ENCODE data around the gene FYB1. TPM values are rescaled to one million over a fixed set of nuclear protein-coding genes. Genes with fewer than 3 reads are reported as not detected.
"Not testable (repeated sequence)": the region's sequence is repeated elsewhere in the genome, so short reads cannot be mapped to it uniquely, and the experiment has no call there.

The FYB1 gene
- total RNA-seq, 1 donor = under 0.01 TPM

GRCh38 chr5:39235648-39236047 lies 16.3 kb upstream of the FYB1 start:
- Histone ChIP-seq H3K4me3 (ENCODE audit: insufficient read depth, low read length) (no peak overlapping the region), H3K4me1 (ENCODE audit: insufficient read depth, low read length) (peaks cover 5% of the 10 kb centered on the region), H3K27ac (ENCODE audit: low read depth, low read length) (no peak overlapping the region), H2AFZ (ENCODE audit: low read length) (no peak overlapping the region), H4K20me1 (ENCODE audit: insufficient read depth, low read length) (no peaks in the 10 kb centered on the region), H3K9me3 (ENCODE audit: low read depth, low read length) (no peaks in the 10 kb centered on the region), H3K36me3 (ENCODE audit: insufficient read depth, low read length) (no peaks in the 10 kb centered on the region), H3K4me2 (ENCODE audit: insufficient read depth, low read length) (no peak overlapping the region), H3K27me3 (ENCODE audit: insufficient read depth, low read length) (peaks cover 13% of the 10 kb centered on the region), H3K79me2 (ENCODE audit: insufficient read depth, low read length) (no peaks in the 10 kb centered on the region)
- no peak for DNase-seq (ENCODE audit: insufficient read length, low spot score, missing footprints)
- TF ChIP-seq CTCF (IDR thresholded peaks at IDR 0.05; ENCODE audit: extremely low read depth, low read depth, low read length) = no peak

- H3K27me3 ChIP-seq (ENCODE audit: insufficient read depth, low read length) = peaks cover 13% of the 10 kb centered on the region
- H3K9me3 ChIP-seq (ENCODE audit: low read depth, low read length); H3K36me3 ChIP-seq (ENCODE audit: insufficient read depth, low read length); H3K4me3 ChIP-seq (ENCODE audit: insufficient read depth, low read length); H4K20me1 ChIP-seq (ENCODE audit: insufficient read depth, low read length); H3K4me2 ChIP-seq (ENCODE audit: insufficient read depth, low read length); DNase-seq (ENCODE audit: insufficient read length, low spot score, missing footprints); H3K27ac ChIP-seq (ENCODE audit: low read depth, low read length); H2AFZ ChIP-seq (ENCODE audit: low read length); H3K79me2 ChIP-seq (ENCODE audit: insufficient read depth, low read length); H3K4me1 ChIP-seq (ENCODE audit: insufficient read depth, low read length): not testable (repeated sequence)
Observed at GRCh38 chr5:39234494-39234893, 15.1 kb upstream of the FYB1 start.

- TF ChIP-seq CTCF (IDR thresholded peaks at IDR 0.05; ENCODE audit: extremely low read depth, low read depth, low read length) = no peak
- Histone ChIP-seq H3K36me3 (ENCODE audit: insufficient read depth, low read length) (no peaks in the 10 kb centered on the region), H3K9me3 (ENCODE audit: low read depth, low read length) (no peaks in the 10 kb centered on the region), H4K20me1 (ENCODE audit: insufficient read depth, low read length) (no peaks in the 10 kb centered on the region), H2AFZ (ENCODE audit: low read length) (no peak overlapping the region), H3K4me2 (ENCODE audit: insufficient read depth, low read length) (no peak overlapping the region), H3K4me1 (ENCODE audit: insufficient read depth, low read length) (peaks cover 5% of the 10 kb centered on the region), H3K27ac (ENCODE audit: low read depth, low read length) (no peak overlapping the region), H3K79me2 (ENCODE audit: insufficient read depth, low read length) (no peaks in the 10 kb centered on the region), H3K27me3 (ENCODE audit: insufficient read depth, low read length) (peaks cover 13% of the 10 kb centered on the region), H3K4me3 (ENCODE audit: insufficient read depth, low read length) (no peak overlapping the region)
- no peak for DNase-seq (ENCODE audit: insufficient read length, low spot score, missing footprints)
Observed at GRCh38 chr5:39233783-39234182, 14.4 kb upstream of the FYB1 start.

GRCh38 chr5:39231705-39232525 lies 12.6 kb upstream of the FYB1 start:
- H3K27me3 ChIP-seq (ENCODE audit: insufficient read depth, low read length) = peaks cover 8% of the 10 kb centered on the region
- no peak for DNase-seq (ENCODE audit: insufficient read length, low spot score, missing footprints)
- no peak overlapping the region for H2AFZ ChIP-seq (ENCODE audit: low read length)
- no peak overlapping the region for H3K27ac ChIP-seq (ENCODE audit: low read depth, low read length)
- peaks cover 5% of the 10 kb centered on the region for H3K4me1 ChIP-seq (ENCODE audit: insufficient read depth, low read length)
- TF ChIP-seq CTCF (IDR thresholded peaks at IDR 0.05; ENCODE audit: extremely low read depth, low read depth, low read length) = no peak
- no peaks in the 10 kb centered on the region for H4K20me1 ChIP-seq (ENCODE audit: insufficient read depth, low read length)
- H3K4me3 ChIP-seq (ENCODE audit: insufficient read depth, low read length) = no peak overlapping the region
- H3K79me2 ChIP-seq (ENCODE audit: insufficient read depth, low read length) = no peaks in the 10 kb centered on the region
- no peaks in the 10 kb centered on the region for H3K9me3 ChIP-seq (ENCODE audit: low read depth, low read length)
- no peak overlapping the region for H3K4me2 ChIP-seq (ENCODE audit: insufficient read depth, low read length)
- H3K36me3 ChIP-seq (ENCODE audit: insufficient read depth, low read length) = no peaks in the 10 kb centered on the region
